Gastrocnemius medialis (tissue), 4 donors: ENCODE data around the gene CLCA4. TPM values are rescaled to one million over a fixed set of nuclear protein-coding genes. Genes with fewer than 3 reads are reported as not detected.

ENCODE experiments used
- ATAC-seq, 2 donors: fragments of 150-250 bp; one replicate each; pipeline ENCODE4 v1.9.1; 2016
- DNase-seq, 2 donors: peaks; one replicate each; pipeline ENCODE4 v3.0.0-alpha.2; 2019
- H3K27ac ChIP-seq, 4 donors: fragments of 200-600 bp; sonication (generic); 1 replicate in 1 of 4; 2 replicates in 3 of 4; pipeline ENCODE4 v1.5.1; 2016 to 2018; ENCODE audit warnings: mild to moderate bottlenecking in 2 of 4, moderate library complexity in 1 of 4
- H3K27me3 ChIP-seq, 3 donors: fragments of 200-600 bp; sonication (generic) in 2 of 3; 1 replicate in 1 of 3; 2 replicates in 2 of 3; pipeline versions ENCODE4 v1.5.1 to v1.6.0; 2016 to 2019; ENCODE audit warnings: mild to moderate bottlenecking in 1 of 3, moderate library complexity in 1 of 3
- H3K36me3 ChIP-seq, 2 donors: fragments of 200-600 bp; sonication (generic) in 1 of 2; one replicate each; pipeline ENCODE4 v1.5.1; 2017 to 2018
- H3K4me1 ChIP-seq, 2 donors: fragments of 200-600 bp; sonication (generic) in 1 of 2; one replicate each; pipeline ENCODE4 v1.5.1; 2016 to 2017; ENCODE audit warnings: mild to moderate bottlenecking in 2 of 2
- H3K4me3 ChIP-seq, 4 donors: fragments of 200-600 bp; sonication (generic) in 3 of 4; 1 replicate in 1 of 4; 2 replicates in 3 of 4; pipeline ENCODE4 v1.5.1; 2016 to 2019; ENCODE audit warnings: mild to moderate bottlenecking in 2 of 4
- H3K9me3 ChIP-seq, 3 donors: fragments of 200-600 bp; sonication (generic) in 2 of 3; 1 replicate in 1 of 3; 2 replicates in 2 of 3; pipeline ENCODE4 v1.5.1; 2016 to 2019
- POLR2A ChIP-seq, 2 donors: fragments of 450-650 bp; IDR thresholded peaks; one replicate each; pipeline ENCODE4 v1.6.1; 2017; ENCODE audit warnings: antibody characterized with exemption in 2 of 2, mild to moderate bottlenecking in 2 of 2, moderate library complexity in 2 of 2
- in situ Hi-C, 4 donors: fragments of 200-750 bp; cut with MboI; loops; one replicate each; pipeline versions ENCODE4 v1.15.0 to v1.8.0; 2017; ENCODE audit warnings: low sequenced_read_pairs in 4 of 4
- intact Hi-C: fragments of 100-400 bp; cut with DNase I; formaldehyde crosslinking; loops from one replicate; pipeline ENCODE4 v1.15.1; 2023; ENCODE audit warnings: low total_unique reads
- total RNA-seq, 4 donors: library from RNA; depleted of rRNA; stranded (reverse); fragments of >200 nt; gene quantifications; one replicate each; pipeline versions ENCODE4 v1.1.0 to v1.2.3, GENCODE V29; 2016
- TF ChIP-seq, protein P1 (sequence below), 5 experiments: fragments of 450-650 bp in 3 of 5; fragments of 200-600 bp in 2 of 5; sonication (generic) in 2 of 5; IDR thresholded peaks in 4 of 5; conservative IDR thresholded peaks in 1 of 5; 1 replicate in 4 of 5; 2 replicates in 1 of 5; pipeline ENCODE4 v1.5.1; 2016 to 2019; ENCODE audit warnings: antibody characterized with exemption in 5 of 5, mild to moderate bottlenecking in 3 of 5, moderate library complexity in 3 of 5

The CLCA4 gene, protein sequence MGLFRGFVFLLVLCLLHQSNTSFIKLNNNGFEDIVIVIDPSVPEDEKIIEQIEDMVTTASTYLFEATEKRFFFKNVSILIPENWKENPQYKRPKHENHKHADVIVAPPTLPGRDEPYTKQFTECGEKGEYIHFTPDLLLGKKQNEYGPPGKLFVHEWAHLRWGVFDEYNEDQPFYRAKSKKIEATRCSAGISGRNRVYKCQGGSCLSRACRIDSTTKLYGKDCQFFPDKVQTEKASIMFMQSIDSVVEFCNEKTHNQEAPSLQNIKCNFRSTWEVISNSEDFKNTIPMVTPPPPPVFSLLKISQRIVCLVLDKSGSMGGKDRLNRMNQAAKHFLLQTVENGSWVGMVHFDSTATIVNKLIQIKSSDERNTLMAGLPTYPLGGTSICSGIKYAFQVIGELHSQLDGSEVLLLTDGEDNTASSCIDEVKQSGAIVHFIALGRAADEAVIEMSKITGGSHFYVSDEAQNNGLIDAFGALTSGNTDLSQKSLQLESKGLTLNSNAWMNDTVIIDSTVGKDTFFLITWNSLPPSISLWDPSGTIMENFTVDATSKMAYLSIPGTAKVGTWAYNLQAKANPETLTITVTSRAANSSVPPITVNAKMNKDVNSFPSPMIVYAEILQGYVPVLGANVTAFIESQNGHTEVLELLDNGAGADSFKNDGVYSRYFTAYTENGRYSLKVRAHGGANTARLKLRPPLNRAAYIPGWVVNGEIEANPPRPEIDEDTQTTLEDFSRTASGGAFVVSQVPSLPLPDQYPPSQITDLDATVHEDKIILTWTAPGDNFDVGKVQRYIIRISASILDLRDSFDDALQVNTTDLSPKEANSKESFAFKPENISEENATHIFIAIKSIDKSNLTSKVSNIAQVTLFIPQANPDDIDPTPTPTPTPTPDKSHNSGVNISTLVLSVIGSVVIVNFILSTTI
- 1 to 10 TPM in 1 of 4 donors, not detected in 3; 3.7 TPM for total RNA-seq

DNA sequence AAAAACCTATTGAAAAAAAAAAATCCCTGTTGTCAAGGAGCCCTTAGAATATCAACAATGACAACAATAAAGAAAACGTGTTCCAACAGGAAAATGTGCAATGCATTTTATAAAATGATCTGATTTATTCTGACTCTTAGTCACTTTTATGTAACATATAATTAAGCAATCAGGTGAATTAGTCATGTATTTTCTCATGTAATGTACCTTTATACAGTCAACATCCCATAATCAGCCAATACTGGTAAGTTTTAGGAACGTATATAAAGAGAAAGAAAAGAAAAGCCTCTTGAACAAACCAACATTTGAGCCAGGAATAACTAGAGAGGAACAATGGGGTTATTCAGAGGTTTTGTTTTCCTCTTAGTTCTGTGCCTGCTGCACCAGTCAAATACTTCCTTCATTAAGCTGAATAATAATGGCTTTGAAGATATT, at the start of gene CLCA4:
Gene CLCA4 (plus strand): TSS at position 292 of the 435 bp plus-strand sequence. CDS start 42 bp downstream, at position 334.
- DNase-seq = no peak
- no peak within 1 kb of the TSS for H3K4me3 ChIP-seq
- no peaks in the 10 kb centered on the region for H3K9me3 ChIP-seq
- H3K27me3 ChIP-seq = no peaks in the 10 kb centered on the region
- in situ Hi-C loops (no loop called here), intact Hi-C loops (no loop called here)
- no peak within 1 kb of the TSS for H3K27ac ChIP-seq
- H3K4me1 ChIP-seq = no peaks in the 10 kb centered on the region
- TF ChIP-seq, protein P1, sequence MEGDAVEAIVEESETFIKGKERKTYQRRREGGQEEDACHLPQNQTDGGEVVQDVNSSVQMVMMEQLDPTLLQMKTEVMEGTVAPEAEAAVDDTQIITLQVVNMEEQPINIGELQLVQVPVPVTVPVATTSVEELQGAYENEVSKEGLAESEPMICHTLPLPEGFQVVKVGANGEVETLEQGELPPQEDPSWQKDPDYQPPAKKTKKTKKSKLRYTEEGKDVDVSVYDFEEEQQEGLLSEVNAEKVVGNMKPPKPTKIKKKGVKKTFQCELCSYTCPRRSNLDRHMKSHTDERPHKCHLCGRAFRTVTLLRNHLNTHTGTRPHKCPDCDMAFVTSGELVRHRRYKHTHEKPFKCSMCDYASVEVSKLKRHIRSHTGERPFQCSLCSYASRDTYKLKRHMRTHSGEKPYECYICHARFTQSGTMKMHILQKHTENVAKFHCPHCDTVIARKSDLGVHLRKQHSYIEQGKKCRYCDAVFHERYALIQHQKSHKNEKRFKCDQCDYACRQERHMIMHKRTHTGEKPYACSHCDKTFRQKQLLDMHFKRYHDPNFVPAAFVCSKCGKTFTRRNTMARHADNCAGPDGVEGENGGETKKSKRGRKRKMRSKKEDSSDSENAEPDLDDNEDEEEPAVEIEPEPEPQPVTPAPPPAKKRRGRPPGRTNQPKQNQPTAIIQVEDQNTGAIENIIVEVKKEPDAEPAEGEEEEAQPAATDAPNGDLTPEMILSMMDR (IDR thresholded peaks at IDR 0.05 in 4 of 5, conservative IDR thresholded peaks at IDR 0.05 in 1 of 5) = no peak
- TF ChIP-seq POLR2A (IDR thresholded peaks at IDR 0.05) = no peak
- ATAC-seq = no peak
- H3K36me3 ChIP-seq = no peaks in the 10 kb centered on the region

DNA sequence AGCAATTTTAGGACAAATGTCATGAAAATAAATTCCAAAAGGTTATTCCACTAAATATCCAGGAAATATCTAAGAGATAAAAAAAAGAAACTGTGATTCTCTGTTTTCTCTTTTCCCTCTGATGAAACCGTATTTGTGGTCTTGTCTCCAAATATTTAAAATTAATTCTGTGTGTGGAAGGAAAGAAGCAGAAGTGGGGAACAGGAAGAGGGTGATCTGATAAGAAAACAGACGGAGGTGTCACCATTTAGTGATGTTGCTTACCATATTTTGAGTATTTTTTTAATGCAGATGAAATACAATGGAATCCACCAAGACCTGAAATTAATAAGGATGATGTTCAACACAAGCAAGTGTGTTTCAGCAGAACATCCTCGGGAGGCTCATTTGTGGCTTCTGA, 48.6 kb upstream of the CLCA4 start:
- in situ Hi-C loops = loop anchor here in 1 of 4 donors (10.0 kb wide), 1 partner anchor 113 kb away; no protein-coding TSS in a partner anchor
- no peaks in the 10 kb centered on the region for H3K4me1 ChIP-seq
- H3K27ac ChIP-seq = no peak overlapping the region
- H3K9me3 ChIP-seq = no peaks in the 10 kb centered on the region
- ATAC-seq (no peak), DNase-seq (no peak)
- intact Hi-C loops = no loop called here
- no peaks in the 10 kb centered on the region for H3K36me3 ChIP-seq
- H3K4me3 ChIP-seq = no peak overlapping the region
- TF ChIP-seq POLR2A (IDR thresholded peaks at IDR 0.05) = no peak
- TF ChIP-seq, protein P1 (IDR thresholded peaks at IDR 0.05 in 4 of 5, conservative IDR thresholded peaks at IDR 0.05 in 1 of 5) = no peak
- no peaks in the 10 kb centered on the region for H3K27me3 ChIP-seq

DNA sequence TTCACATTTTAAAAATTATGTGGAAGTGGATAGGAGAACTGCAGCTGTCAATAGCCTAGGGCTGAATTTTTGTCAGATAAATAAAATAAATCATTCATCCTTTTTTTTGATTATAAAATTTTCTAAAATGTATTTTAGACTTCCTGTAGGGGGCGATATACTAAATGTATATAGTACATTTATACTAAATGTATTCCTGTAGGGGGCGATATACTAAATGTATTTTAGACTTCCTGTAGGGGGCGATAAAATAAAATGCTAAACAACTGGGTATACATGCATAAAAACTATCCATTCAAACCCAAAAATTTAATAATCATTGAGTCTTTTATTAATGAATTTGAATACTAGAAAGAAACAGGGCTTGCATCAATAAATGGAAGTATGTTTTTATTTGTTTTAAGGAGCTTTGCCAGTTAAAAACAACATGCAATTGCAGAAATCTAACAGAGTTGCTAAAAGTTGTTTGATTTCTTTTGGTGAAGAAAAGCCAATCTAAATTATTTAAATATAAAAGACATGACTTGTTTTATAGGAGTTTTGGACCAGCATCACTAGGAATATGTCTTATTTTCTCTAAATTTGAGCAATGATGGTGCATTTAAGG, 46.8 kb upstream of the CLCA4 start:
- H3K4me1 ChIP-seq = no peaks in the 10 kb centered on the region
- H3K27ac ChIP-seq = no peak overlapping the region
- no peaks in the 10 kb centered on the region for H3K9me3 ChIP-seq
- intact Hi-C loops = loop anchor here (2.0 kb wide), 1 partner anchor 119 kb away; no protein-coding TSS in a partner anchor
- DNase-seq = no peak
- no peak for ATAC-seq
- H3K4me3 ChIP-seq = no peak overlapping the region
- no peaks in the 10 kb centered on the region for H3K27me3 ChIP-seq
- TF ChIP-seq, protein P1 (IDR thresholded peaks at IDR 0.05 in 4 of 5, conservative IDR thresholded peaks at IDR 0.05 in 1 of 5) = peak in 4 of 5 experiments; percentile 58 to 81 (median 68)
- TF ChIP-seq POLR2A (IDR thresholded peaks at IDR 0.05) = no peak
- in situ Hi-C loops = loop anchor here in 2 of 4 donors (10.0 kb wide), 1 partner anchor 115 kb away; no protein-coding TSS in a partner anchor
- no peaks in the 10 kb centered on the region for H3K36me3 ChIP-seq

DNA sequence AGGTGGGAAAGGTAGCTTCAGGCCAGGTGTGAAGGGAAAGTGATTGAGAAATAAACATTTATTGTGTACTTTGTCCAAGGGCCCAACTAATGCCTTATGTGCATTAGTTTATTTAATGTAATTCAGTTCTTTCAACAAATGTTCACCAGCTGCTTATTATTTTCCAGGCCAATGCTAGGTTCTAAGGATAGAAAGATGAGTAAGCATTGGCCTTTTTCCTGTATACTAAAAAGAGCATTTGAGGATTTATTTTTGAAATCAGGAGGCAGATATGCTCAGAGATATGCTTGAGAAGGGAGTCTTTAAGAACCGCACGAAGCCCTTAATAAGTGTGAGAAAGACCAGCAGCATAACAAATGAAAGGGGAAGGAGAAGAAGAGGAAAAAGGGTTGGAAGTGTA, 46.2 kb upstream of the CLCA4 start:
- DNase-seq = no peak
- no peak for ATAC-seq
- in situ Hi-C loops = loop anchor here in 1 of 4 donors (10.0 kb wide), 1 partner anchor 116 kb away; no protein-coding TSS in a partner anchor
- Histone ChIP-seq H3K27ac (no peak overlapping the region), H3K9me3 (no peaks in the 10 kb centered on the region), H3K4me1 (no peaks in the 10 kb centered on the region), H3K36me3 (no peaks in the 10 kb centered on the region), H3K4me3 (no peak overlapping the region), H3K27me3 (no peaks in the 10 kb centered on the region)
- intact Hi-C loops = loop anchor here (2.0 kb wide), 1 partner anchor 120 kb away; no protein-coding TSS in a partner anchor
- TF ChIP-seq, protein P1 (IDR thresholded peaks at IDR 0.05 in 4 of 5, conservative IDR thresholded peaks at IDR 0.05 in 1 of 5) = no peak
- TF ChIP-seq POLR2A (IDR thresholded peaks at IDR 0.05) = no peak
